DND-41 (cell line): ENCODE data around the gene UBLCP1.

Source experiments
- ATAC-seq: fragments of 200-7000 bp; cut with Tn5 transposase; 3 replicates; pipeline ENCODE4 v1.9.1; 2021; ENCODE audit warnings: low read depth; ENCODE audit not compliant: insufficient read depth
- DNase-seq: peaks from one replicate; pipeline ENCODE4 v3.0.0-alpha.2; 2020
- H2AFZ ChIP-seq: 2 replicates; pipeline ENCODE4 v1.6.0; 2012; ENCODE audit warnings: low read depth, low read length
- H3K27ac ChIP-seq: 2 replicates; pipeline ENCODE4 v1.5.1; 2012; ENCODE audit warnings: low read length, inconsistent platforms
- H3K27me3 ChIP-seq: fragments of 200-600 bp; sonication (generic); 2 replicates; pipeline ENCODE4 v1.6.0; 2012; ENCODE audit warnings: low read length, mild to moderate bottlenecking, inconsistent platforms; ENCODE audit not compliant: insufficient read depth, poor library complexity
- H3K36me3 ChIP-seq: 2 replicates; pipeline ENCODE4 v1.5.1; 2012; ENCODE audit warnings: low read length, inconsistent platforms; ENCODE audit not compliant: insufficient read depth
- H3K4me1 ChIP-seq: 2 replicates; pipeline ENCODE4 v1.5.1; 2012; ENCODE audit warnings: mild to moderate bottlenecking, low read length; ENCODE audit not compliant: insufficient read depth
- H3K4me2 ChIP-seq: 2 replicates; pipeline ENCODE4 v1.6.0; 2012; ENCODE audit warnings: mild to moderate bottlenecking, moderate library complexity, low read length, inconsistent platforms; ENCODE audit not compliant: insufficient read depth
- H3K4me3 ChIP-seq, 2 experiments: fragments of 200-600 bp in 1 of 2; shearing (Covaris generic) in 1 of 2; 2 replicates each; pipeline ENCODE4 v1.5.1; 2012 to 2016; ENCODE audit warnings: inconsistent platforms in 2 of 2, low read length in 2 of 2, mild to moderate bottlenecking in 2 of 2, low read depth in 1 of 2, moderate library complexity in 1 of 2
- H3K79me2 ChIP-seq: 2 replicates; pipeline ENCODE4 v1.6.0; 2012; ENCODE audit warnings: low read length, inconsistent platforms; ENCODE audit not compliant: insufficient read depth
- H3K9ac ChIP-seq: 2 replicates; pipeline ENCODE4 v1.6.0; 2012; ENCODE audit warnings: low read depth, mild to moderate bottlenecking, inconsistent platforms, low read length, moderate library complexity
- H3K9me3 ChIP-seq: 2 replicates; pipeline ENCODE4 v1.5.1; 2012; ENCODE audit warnings: low read length, moderate library complexity, mild to moderate bottlenecking, inconsistent platforms; ENCODE audit not compliant: insufficient read depth, severe bottlenecking
- H4K20me1 ChIP-seq: 2 replicates; pipeline ENCODE4 v1.6.0; 2012; ENCODE audit warnings: low read length; ENCODE audit not compliant: insufficient read depth
- EZH2 ChIP-seq: IDR thresholded peaks from 3 replicates; pipeline ENCODE4 v1.6.1; 2012; ENCODE audit warnings: borderline replicate concordance, low read depth, mild to moderate bottlenecking, moderate library complexity, low read length, inconsistent platforms; ENCODE audit not compliant: severe bottlenecking
- TF ChIP-seq, protein P1 (sequence below): IDR thresholded peaks from 2 replicates; pipeline ENCODE4 v1.5.1; 2012; ENCODE audit warnings: borderline replicate concordance, low read length, moderate library complexity, mild to moderate bottlenecking; ENCODE audit not compliant: poor library complexity, severe bottlenecking; ENCODE audit errors: extremely low read depth

UBLCP1 gene

DNA sequence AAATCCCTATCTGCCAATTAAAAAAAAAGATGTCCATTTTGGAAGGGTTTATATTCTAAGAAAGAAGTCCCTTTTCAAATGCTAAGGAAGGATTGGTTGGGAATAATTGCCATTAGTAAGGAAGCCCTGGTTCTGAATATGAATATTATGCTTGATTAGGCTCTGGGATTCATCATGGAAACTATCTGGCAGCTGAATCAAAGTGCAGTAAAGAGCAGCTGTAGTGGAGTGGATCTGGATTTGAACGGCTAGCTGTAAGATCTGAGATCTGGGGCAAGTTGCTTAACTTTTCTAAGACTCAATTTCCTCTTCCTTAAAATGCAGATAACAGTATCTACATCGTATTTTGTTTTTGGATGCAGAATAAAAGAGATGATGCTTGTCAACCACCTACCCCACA, 56.7 kb downstream of the UBLCP1 start:
- Histone ChIP-seq H3K9ac (no peak overlapping the region), H3K36me3 (no peaks in the 10 kb centered on the region), H3K9me3 (no peaks in the 10 kb centered on the region), H4K20me1 (no peaks in the 10 kb centered on the region), H2AFZ (no peak overlapping the region), H3K27me3 (no peaks in the 10 kb centered on the region), H3K4me1 (no peaks in the 10 kb centered on the region), H3K4me3 (no peak overlapping the region), H3K79me2 (no peaks in the 10 kb centered on the region), H3K27ac (no peak overlapping the region), H3K4me2 (no peak overlapping the region)
- no peak for TF ChIP-seq EZH2
- TF ChIP-seq, protein P1, sequence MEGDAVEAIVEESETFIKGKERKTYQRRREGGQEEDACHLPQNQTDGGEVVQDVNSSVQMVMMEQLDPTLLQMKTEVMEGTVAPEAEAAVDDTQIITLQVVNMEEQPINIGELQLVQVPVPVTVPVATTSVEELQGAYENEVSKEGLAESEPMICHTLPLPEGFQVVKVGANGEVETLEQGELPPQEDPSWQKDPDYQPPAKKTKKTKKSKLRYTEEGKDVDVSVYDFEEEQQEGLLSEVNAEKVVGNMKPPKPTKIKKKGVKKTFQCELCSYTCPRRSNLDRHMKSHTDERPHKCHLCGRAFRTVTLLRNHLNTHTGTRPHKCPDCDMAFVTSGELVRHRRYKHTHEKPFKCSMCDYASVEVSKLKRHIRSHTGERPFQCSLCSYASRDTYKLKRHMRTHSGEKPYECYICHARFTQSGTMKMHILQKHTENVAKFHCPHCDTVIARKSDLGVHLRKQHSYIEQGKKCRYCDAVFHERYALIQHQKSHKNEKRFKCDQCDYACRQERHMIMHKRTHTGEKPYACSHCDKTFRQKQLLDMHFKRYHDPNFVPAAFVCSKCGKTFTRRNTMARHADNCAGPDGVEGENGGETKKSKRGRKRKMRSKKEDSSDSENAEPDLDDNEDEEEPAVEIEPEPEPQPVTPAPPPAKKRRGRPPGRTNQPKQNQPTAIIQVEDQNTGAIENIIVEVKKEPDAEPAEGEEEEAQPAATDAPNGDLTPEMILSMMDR = no peak
- ATAC-seq = no peak
- DNase-seq = no peak

DNA sequence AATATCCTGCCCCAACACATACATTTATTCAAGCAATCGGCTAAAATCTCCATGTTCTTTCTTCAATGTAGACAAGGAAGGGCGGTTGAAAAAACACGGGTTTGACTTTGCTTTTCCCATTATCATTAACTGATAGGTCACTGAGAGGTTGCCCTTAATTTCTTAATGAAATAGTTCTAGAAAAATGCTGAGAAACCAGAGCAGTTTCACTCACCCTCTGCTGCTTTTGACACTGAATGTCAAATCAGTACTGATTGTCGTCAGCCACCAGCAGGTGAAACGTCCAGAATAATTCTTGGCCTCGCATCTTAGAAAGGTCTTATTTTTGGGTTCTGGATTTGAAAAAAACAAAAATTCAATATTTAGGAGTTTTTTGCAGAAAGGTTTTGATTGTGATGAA, 59.1 kb downstream of the UBLCP1 start:
- no peaks in the 10 kb centered on the region for H3K27me3 ChIP-seq
- TF ChIP-seq, protein P1 = no peak
- H3K27ac ChIP-seq = no peak overlapping the region
- no peaks in the 10 kb centered on the region for H3K36me3 ChIP-seq
- no peaks in the 10 kb centered on the region for H3K4me1 ChIP-seq
- no peaks in the 10 kb centered on the region for H4K20me1 ChIP-seq
- DNase-seq (no peak), ATAC-seq (no peak)
- H3K79me2 ChIP-seq = no peaks in the 10 kb centered on the region
- H3K9me3 ChIP-seq = no peaks in the 10 kb centered on the region
- no peak overlapping the region for H3K4me3 ChIP-seq
- no peak overlapping the region for H2AFZ ChIP-seq
- no peak overlapping the region for H3K4me2 ChIP-seq
- no peak overlapping the region for H3K9ac ChIP-seq

DNA sequence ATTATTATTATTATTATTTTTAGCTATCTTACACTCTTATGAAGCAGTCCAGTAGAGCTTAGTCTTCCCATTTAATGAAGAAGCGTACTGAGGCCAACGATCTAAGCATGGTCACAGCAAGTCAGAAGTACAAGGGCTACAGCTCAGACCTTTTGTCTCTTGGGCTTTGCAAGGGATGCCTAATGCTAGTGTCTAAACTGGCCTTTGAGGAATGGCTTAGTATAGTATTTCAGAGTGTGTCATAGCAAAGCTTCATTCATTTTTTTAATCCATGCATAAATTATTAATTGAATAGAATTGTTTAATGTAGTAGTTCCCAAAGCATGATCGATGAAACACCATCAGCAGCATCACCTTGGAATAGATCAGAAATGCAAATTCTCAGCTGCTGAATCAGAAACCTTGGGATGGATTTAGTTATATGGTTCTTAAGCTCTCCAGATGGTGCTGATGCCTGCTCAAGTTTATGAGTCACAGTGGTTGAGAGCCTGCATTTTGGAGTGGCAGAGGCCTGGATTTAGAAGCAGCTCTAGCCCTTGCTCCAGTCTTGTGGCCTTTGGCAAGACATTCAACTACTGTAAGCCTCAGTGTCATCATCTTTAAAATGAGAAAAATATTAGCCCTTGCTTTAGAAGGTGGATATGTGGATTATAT, 61.1 kb downstream of the UBLCP1 start:
- no peaks in the 10 kb centered on the region for H3K27me3 ChIP-seq
- H3K79me2 ChIP-seq = no peaks in the 10 kb centered on the region
- H4K20me1 ChIP-seq = no peaks in the 10 kb centered on the region
- H2AFZ ChIP-seq = no peak overlapping the region
- no peaks in the 10 kb centered on the region for H3K36me3 ChIP-seq
- ATAC-seq = no peak
- no peak overlapping the region for H3K27ac ChIP-seq
- H3K4me3 ChIP-seq = no peak overlapping the region
- no peak overlapping the region for H3K4me2 ChIP-seq
- no peak for DNase-seq
- no peak overlapping the region for H3K9ac ChIP-seq
- TF ChIP-seq, protein P1 = no peak
- TF ChIP-seq EZH2 = no peak
- no peaks in the 10 kb centered on the region for H3K9me3 ChIP-seq
- no peaks in the 10 kb centered on the region for H3K4me1 ChIP-seq

DNA sequence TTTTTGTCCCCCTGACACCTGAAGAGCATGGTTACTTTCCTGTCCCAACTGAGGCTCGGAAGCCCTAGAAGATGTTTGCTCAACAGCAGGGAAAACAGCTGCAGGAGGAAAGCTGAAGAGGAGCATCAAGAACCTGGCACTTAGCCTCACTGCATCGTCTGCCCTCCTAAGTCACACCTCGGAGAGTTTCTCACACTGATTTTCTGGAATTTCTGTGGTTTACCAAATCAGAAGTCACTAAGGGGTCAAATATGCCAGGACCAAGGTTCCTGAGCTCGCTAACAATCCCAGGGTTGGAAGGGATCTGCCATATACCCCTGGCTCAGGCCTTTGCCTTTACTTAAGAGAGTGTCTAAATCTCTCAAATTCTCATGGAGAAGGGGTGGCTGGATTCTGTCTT, 61.9 kb downstream of the UBLCP1 start:
- H3K27ac ChIP-seq = no peak overlapping the region
- no peaks in the 10 kb centered on the region for H3K27me3 ChIP-seq
- no peaks in the 10 kb centered on the region for H3K4me1 ChIP-seq
- no peaks in the 10 kb centered on the region for H3K36me3 ChIP-seq
- H2AFZ ChIP-seq = no peak overlapping the region
- no peak for ATAC-seq
- H3K9me3 ChIP-seq = no peaks in the 10 kb centered on the region
- TF ChIP-seq, protein P1 = no peak
- TF ChIP-seq EZH2 = no peak
- H3K79me2 ChIP-seq = no peaks in the 10 kb centered on the region
- H3K4me2 ChIP-seq = no peak overlapping the region
- no peak for DNase-seq
- H4K20me1 ChIP-seq = no peaks in the 10 kb centered on the region
- no peak overlapping the region for H3K4me3 ChIP-seq
- no peak overlapping the region for H3K9ac ChIP-seq
